GM12875 (cell line): Measurements from ENCODE around the gene PLBD2.

Experiments used
- H3K4me3 ChIP-seq: one replicate; pipeline ENCODE4 v1.5.1; 2011; ENCODE audit warnings: low read depth, low read length, control low read depth
- CTCF ChIP-seq: IDR thresholded peaks from 2 replicates; pipeline ENCODE4 v1.5.1; 2011; ENCODE audit warnings: low read depth, mild to moderate bottlenecking, control low read depth, inconsistent platforms, low read length, moderate library complexity, borderline replicate concordance; ENCODE audit not compliant: insufficient read depth

The PLBD2 gene

GRCh38 chr12:113378291-113378690 is 19.9 kb downstream of the PLBD2 start:
- no peak overlapping the region for H3K4me3 ChIP-seq
- TF ChIP-seq CTCF: no peak

GRCh38 chr12:113381220-113381619 is 22.8 kb downstream of the PLBD2 start:
- H3K4me3 ChIP-seq: no peak overlapping the region
- no peak for TF ChIP-seq CTCF

GRCh38 chr12:113382206-113382605 is 23.8 kb downstream of the PLBD2 start:
- no peak overlapping the region for H3K4me3 ChIP-seq
- no peak for TF ChIP-seq CTCF

- no peak for TF ChIP-seq CTCF
- no peak overlapping the region for H3K4me3 ChIP-seq
Observed at GRCh38 chr12:113384778-113385177, 26.4 kb downstream of the PLBD2 start.

GRCh38 chr12:113385282-113385882 is 27.0 kb downstream of the PLBD2 start:
- H3K4me3 ChIP-seq: no peak overlapping the region
- TF ChIP-seq CTCF: no peak

GRCh38 chr12:113386866-113387566 is 28.6 kb downstream of the PLBD2 start:
- H3K4me3 ChIP-seq: no peak overlapping the region
- TF ChIP-seq CTCF: no peak

GRCh38 chr12:113387631-113388030 is 29.2 kb downstream of the PLBD2 start:
- TF ChIP-seq CTCF: no peak

More at GRCh38 chr12:113387631-113388030, 29.2 kb downstream of the PLBD2 start:
- H3K4me3 ChIP-seq: no peak overlapping the region
